ENCODE data around the gene TNIP1. TPM values are rescaled to one million over a fixed set of nuclear protein-coding genes. Genes with fewer than 3 reads are reported as not detected.

TNIP1 gene
- polyA plus RNA-seq, 2 of the 4 experiments (the other 2 are of a cell fraction), result 48.4 to 53.4 TPM

DNA sequence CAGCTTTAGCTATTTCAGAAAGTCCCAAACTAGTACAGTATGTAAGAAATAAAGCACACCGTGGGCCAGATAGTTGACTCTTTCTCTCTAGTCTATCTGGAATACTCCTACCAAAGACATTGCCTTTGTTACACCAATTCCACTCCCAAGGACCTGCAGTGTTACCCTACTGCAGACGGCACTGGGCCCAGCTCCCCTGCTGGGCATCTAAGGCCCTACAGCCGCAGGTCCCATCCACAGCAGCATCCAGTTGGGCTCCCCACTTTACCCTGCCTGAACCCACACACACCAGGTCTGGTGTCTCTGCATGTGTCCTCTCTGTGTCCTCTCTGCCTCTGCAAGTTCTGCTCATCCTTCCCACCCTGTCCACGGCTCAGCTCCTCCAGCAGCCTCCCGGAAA, 22.5 kb downstream of the TNIP1 start:
- TF ChIP-seq RCOR1 (IDR thresholded peaks at IDR 0.05; ENCODE audit: low read depth, low read length) (no peak), HMGXB4 (CRISPR knock-in tag; IDR thresholded peaks at IDR 0.05; ENCODE audit: borderline replicate concordance) (no peak), HOXA7 (CRISPR knock-in tag; IDR thresholded peaks at IDR 0.05) (no peak), FOSB (CRISPR knock-in tag; IDR thresholded peaks at IDR 0.05) (no peak), JUN (IDR thresholded peaks at IDR 0.05) (no peak), NFE2L2 (conservative IDR thresholded peaks at IDR 0.05; ENCODE audit: low read length) (no peak), GATA3 (IDR thresholded peaks at IDR 0.05; ENCODE audit: borderline replicate concordance) (no peak), ZC3H11A (IDR thresholded peaks at IDR 0.05) (no peak), EHF (CRISPR knock-in tag; IDR thresholded peaks at IDR 0.05) (no peak), BHLHE40 (IDR thresholded peaks at IDR 0.05; ENCODE audit: low read depth, low read length) (no peak), RARB (CRISPR knock-in tag; IDR thresholded peaks at IDR 0.05) (no peak), CEBPB (IDR thresholded peaks at IDR 0.05) (no peak), EP300 (IDR thresholded peaks at IDR 0.05) (no peak)
- TF ChIP-seq, protein P1, sequence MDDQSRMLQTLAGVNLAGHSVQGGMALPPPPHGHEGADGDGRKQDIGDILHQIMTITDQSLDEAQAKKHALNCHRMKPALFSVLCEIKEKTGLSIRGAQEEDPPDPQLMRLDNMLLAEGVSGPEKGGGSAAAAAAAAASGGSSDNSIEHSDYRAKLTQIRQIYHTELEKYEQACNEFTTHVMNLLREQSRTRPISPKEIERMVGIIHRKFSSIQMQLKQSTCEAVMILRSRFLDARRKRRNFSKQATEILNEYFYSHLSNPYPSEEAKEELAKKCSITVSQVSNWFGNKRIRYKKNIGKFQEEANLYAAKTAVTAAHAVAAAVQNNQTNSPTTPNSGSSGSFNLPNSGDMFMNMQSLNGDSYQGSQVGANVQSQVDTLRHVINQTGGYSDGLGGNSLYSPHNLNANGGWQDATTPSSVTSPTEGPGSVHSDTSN (IDR thresholded peaks at IDR 0.05), result no peak
- 94% methylated on average over 5 of the region's 5 CpGs for WGBS (ENCODE audit: missing lambda C conversion rate)
- DNase-seq (ENCODE audit: low read depth in 1 of 2, low spot score in 1 of 2) (no peak), FAIRE-seq (no peak), ATAC-seq (peak; percentile 33 to 45; a peak in 5 of 6 replicates)
- POLR2A ChIA-PET, result no interaction called here
- no peaks in the 10 kb centered on the region for H3K9me3 ChIP-seq
- CTCF ChIA-PET, result interaction anchor here (0.7 to 13.9 kb wide), 8 partner anchors 9 to 106 kb away, joined by 3 to 704 read pairs (median 4); no protein-coding TSS in a partner anchor
- H3K4me1 ChIP-seq, result peaks cover 35% of the 10 kb centered on the region
- H3K4me2 ChIP-seq, result no peak overlapping the region
- H3K4me3 ChIP-seq, result no peak overlapping the region
- H3K27ac ChIP-seq, result peak overlapping the region in 1 of 2 experiments; percentile 81; a peak in 2 of 6 replicates

DNA sequence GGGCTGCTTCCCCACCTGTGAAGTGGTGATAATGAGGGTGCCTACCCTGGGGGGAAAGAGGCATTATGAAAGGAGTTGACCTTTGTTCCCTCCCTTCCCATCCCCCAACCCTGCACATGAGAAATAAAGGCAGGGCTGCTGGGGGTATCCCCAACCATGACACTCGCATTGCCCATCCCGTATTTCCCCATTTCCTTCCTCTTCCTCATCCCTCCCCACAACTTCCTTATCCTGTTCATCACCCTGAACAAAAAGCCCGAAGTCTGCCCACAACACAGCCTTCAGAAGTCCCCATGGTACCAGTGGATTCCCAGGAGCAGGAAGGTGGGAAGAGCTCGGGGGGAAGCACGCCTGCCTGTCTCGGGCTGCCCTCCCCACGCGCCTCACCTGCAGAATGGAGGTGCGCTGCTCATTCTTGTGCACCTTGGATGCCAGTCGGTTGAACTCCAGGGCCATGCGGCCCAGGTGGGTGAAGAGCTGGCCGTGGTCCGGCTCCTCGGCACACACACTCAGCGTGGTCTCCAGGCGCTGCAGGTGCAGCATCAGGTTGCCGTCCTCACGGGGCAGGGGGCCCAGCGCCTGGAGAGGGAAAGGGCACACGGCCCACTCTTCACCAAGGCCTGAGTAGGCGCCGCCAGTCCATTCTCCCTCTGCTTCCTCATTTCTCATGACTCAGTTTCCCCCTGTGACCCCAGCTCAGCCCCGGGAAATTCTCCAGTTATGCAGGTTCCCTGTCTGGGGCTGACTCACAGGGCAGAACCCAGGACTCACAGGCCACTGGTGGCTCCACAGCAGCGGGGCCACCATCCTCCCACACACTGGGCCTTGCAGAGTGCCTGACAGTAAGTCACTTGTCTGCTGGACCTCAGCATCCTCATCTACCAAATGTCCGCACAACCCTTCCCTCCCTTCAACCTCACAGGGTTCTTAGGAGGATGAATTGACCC, 24.2 kb downstream of the TNIP1 start:
- TF ChIP-seq TFCP2L1 (CRISPR knock-in tag; IDR thresholded peaks at IDR 0.05) (no peak), ZNF302 (CRISPR knock-in tag; IDR thresholded peaks at IDR 0.05) (no peak), MAFK (IDR thresholded peaks at IDR 0.05; ENCODE audit: partially characterized antibody) (no peak), FOSB (CRISPR knock-in tag; IDR thresholded peaks at IDR 0.05) (no peak), GATA3 (IDR thresholded peaks at IDR 0.05; ENCODE audit: borderline replicate concordance) (no peak), SREBF2 (IDR thresholded peaks at IDR 0.05) (no peak), TP53 (CRISPR knock-in tag; IDR thresholded peaks at IDR 0.05) (no peak), CBX8 (IDR thresholded peaks at IDR 0.05) (no peak), MYC (IDR thresholded peaks at IDR 0.05; ENCODE audit: borderline replicate concordance, low read length) (no peak), HDAC2 (IDR thresholded peaks at IDR 0.05) (no peak)
- Histone ChIP-seq H3K4me2 (no peak overlapping the region), H3K4me3 (no peak overlapping the region), H3K27ac (no peak overlapping the region), H3K9me3 (no peaks in the 10 kb centered on the region), H3K4me1 (peaks cover 29% of the 10 kb centered on the region)
- ATAC-seq (no peak), DNase-seq (ENCODE audit: low read depth in 1 of 2, low spot score in 1 of 2) (no peak), FAIRE-seq (no peak)
- ChIA-PET POLR2A (no interaction called here), CTCF (interaction anchor here (0.9 to 13.9 kb wide), 4 partner anchors 9 to 62 kb away, joined by 3 to 704 read pairs (median 5); no protein-coding TSS in a partner anchor)
- WGBS (ENCODE audit: missing lambda C conversion rate), result 94% methylated on average over 24 of the region's 25 CpGs

GRCh38 chr5:151055336-151055735, 25.5 kb downstream of the TNIP1 start:
- TF ChIP-seq FOSL2 (IDR thresholded peaks at IDR 0.05), result no peak
- TF ChIP-seq FOSL2 (CRISPR knock-in tag; IDR thresholded peaks at IDR 0.05), result no peak
- TF ChIP-seq ELK1 (IDR thresholded peaks at IDR 0.05; ENCODE audit: low read depth, low read length), result no peak
- no peak for TF ChIP-seq JUN (IDR thresholded peaks at IDR 0.05)
- no peak overlapping the region for H3K4me2 ChIP-seq
- DNase-seq (ENCODE audit: low read depth in 1 of 2, low spot score in 1 of 2) (no peak), FAIRE-seq (no peak), ATAC-seq (no peak)
- CTCF ChIA-PET, result interaction anchor here (1.6 to 13.9 kb wide), 5 partner anchors 11 to 109 kb away, joined by 5 to 704 read pairs (median 151); partner anchors contain the start of gene TNIP1
- POLR2A ChIA-PET, result no interaction called here
- no peaks in the 10 kb centered on the region for H3K9me3 ChIP-seq
- H3K4me1 ChIP-seq, result peaks cover 26% of the 10 kb centered on the region
- H3K27ac ChIP-seq, result no peak overlapping the region; a peak in 1 of 6 replicates
- 93% methylated on average over 6 of the region's 6 CpGs for WGBS (ENCODE audit: missing lambda C conversion rate)
- no peak overlapping the region for H3K4me3 ChIP-seq

Measured in A549 (cell line).